ENCODE measurements around the gene FCRL3. TPM values are rescaled to one million over a fixed set of nuclear protein-coding genes. Genes with fewer than 3 reads are reported as not detected.

FCRL3 gene
- total and polyA plus RNA-seq, 2 of the 4 experiments (the other 2 are of a cell fraction), result not detected

GRCh38 chr1:157696966-157697628, 3.5 kb downstream of the FCRL3 start:
- H3K27me3 ChIP-seq (ENCODE audit: control insufficient read depth, insufficient read depth, low read length), result no peaks in the 10 kb centered on the region
- no peaks in the 10 kb centered on the region for H3K4me1 ChIP-seq (ENCODE audit: control insufficient read depth, insufficient read depth, low read length)
- no peak overlapping the region for H4K8ac ChIP-seq (ENCODE audit: low read depth in 2 of 2, low read length in 2 of 2)
- H2BK15ac ChIP-seq (ENCODE audit: low read depth, low read length), result no peak overlapping the region
- H3K36me3 ChIP-seq (ENCODE audit: control insufficient read depth, insufficient read depth, low read length), result no peaks in the 10 kb centered on the region
- no peak overlapping the region for H2BK5ac ChIP-seq (ENCODE audit: low read depth, low read length, poor library complexity, severe bottlenecking)
- no peak overlapping the region for H3K23ac ChIP-seq (ENCODE audit: low read depth, low read length)
- no peaks in the 10 kb centered on the region for H3K9me3 ChIP-seq (ENCODE audit: control insufficient read depth, insufficient read depth, low read length)
- ChIA-PET POLR2A (ENCODE audit: unreplicated experiment) (no interaction called here), CTCF (no interaction called here)
- H4K91ac ChIP-seq (ENCODE audit: insufficient read depth, low read depth, low read length), result no peak overlapping the region
- no peak overlapping the region for H3K4me2 ChIP-seq (ENCODE audit: low read depth, low read length)
- no peak overlapping the region for H4K5ac ChIP-seq (ENCODE audit: low read depth, low read length)
- intact Hi-C loops (cut with micrococcal nuclease) (no loop called here), dilution Hi-C loops (cut with HindIII; ENCODE audit: low sequenced_read_pairs, unreplicated experiment) (no loop called here), in situ Hi-C loops (cut with MboI; ENCODE audit: low sequenced_read_pairs) (no loop called here)
- no peaks in the 10 kb centered on the region for H4K20me1 ChIP-seq (ENCODE audit: insufficient read depth, low read length)
- H2AFZ ChIP-seq (replicated peaks; ENCODE audit: low read length, poor library complexity), result no peak overlapping the region
- 0% methylated on average over 1 of the region's 4 CpGs; no CpG with 5 or more reads in 1 of the 2 experiments for WGBS, 2 experiments (ENCODE audit: extremely low coverage in 2 of 2, insufficient read length in 1 of 2)
- DNase-seq (no peak), ATAC-seq (ENCODE audit: low read depth) (no peak)
- no peak overlapping the region for H3K9ac ChIP-seq (ENCODE audit: low read depth, low read length)
- H3K79me1 ChIP-seq (ENCODE audit: low read depth in 1 of 2, low read length in 2 of 2), result no peaks in the 10 kb centered on the region
- H3K9me1 ChIP-seq (ENCODE audit: insufficient read depth, low read length), result no peaks in the 10 kb centered on the region
- no peak overlapping the region for H3K14ac ChIP-seq (replicated peaks; ENCODE audit: low read depth, low read length)
- no peak overlapping the region for H2BK20ac ChIP-seq (ENCODE audit: low read depth, low read length)
- H3K18ac ChIP-seq (ENCODE audit: low read depth, low read length), result no peak overlapping the region
- no peak overlapping the region for H2BK120ac ChIP-seq (ENCODE audit: low read depth, low read length)
- no peak overlapping the region for H3K4me3 ChIP-seq (ENCODE audit: insufficient read depth, low read depth, low read length)
- H2AK5ac ChIP-seq (ENCODE audit: low read depth, low read length), result no peak overlapping the region
- BruUV-seq (replicated peaks), result no TSS peak
- no peak overlapping the region for H3K4ac ChIP-seq (ENCODE audit: low read depth, low read length)
- H3K56ac ChIP-seq (ENCODE audit: extremely low read depth, insufficient read depth, low read length), result no peak overlapping the region
- no peak overlapping the region for H2AK9ac ChIP-seq (replicated peaks; ENCODE audit: low read depth, low read length, poor library complexity)
- no peak overlapping the region for H3K27ac ChIP-seq (ENCODE audit: insufficient read depth, low read length)
- no peak for TF ChIP-seq RCOR1 (IDR thresholded peaks at IDR 0.05; ENCODE audit: insufficient replicate concordance, low read length)
- no peak for TF ChIP-seq CTCF (conservative IDR thresholded peaks at IDR 0.05; ENCODE audit: low read depth, low read length)
- TF ChIP-seq RFX5 (IDR thresholded peaks at IDR 0.05; ENCODE audit: low read depth, low read length), result no peak
- TF ChIP-seq MAZ (IDR thresholded peaks at IDR 0.05; ENCODE audit: borderline replicate concordance, low read depth, low read length), result no peak
- TF ChIP-seq CHD1 (IDR thresholded peaks at IDR 0.05; ENCODE audit: low read depth, low read length), result no peak
- TF ChIP-seq CEBPB (IDR thresholded peaks at IDR 0.05; ENCODE audit: low read depth, low read length), result no peak
- no peak for TF ChIP-seq POLR2A (IDR thresholded peaks at IDR 0.05; ENCODE audit: low read depth, low read length)
- no peak for TF ChIP-seq MAFK (IDR thresholded peaks at IDR 0.05; ENCODE audit: low read depth, low read length)
